Measurements from ENCODE around the gene REXO4. TPM values are rescaled to one million over a fixed set of nuclear protein-coding genes. Genes with fewer than 3 reads are reported as not detected.
A peak's percentile ranks its signal among the peaks of the same experiment; 100 is the strongest.

REXO4 gene
- total and polyA plus RNA-seq, 2 of the 13 experiments (the other 11 are each of a cell fraction or from before 2014, with no cell fraction given): 18.5 to 30.4 TPM

- no peak overlapping the region for H3K4me3 ChIP-seq (replicated peaks in 1 of 3; ENCODE audit: insufficient read depth in 1 of 3, low read depth in 2 of 3, low read length in 3 of 3)
- CTCF ChIA-PET (ENCODE audit: low intra/inter-chr PET ratio, low total read pairs): interaction anchor here (1.3 kb wide), 1 partner anchor 46 kb away, joined by 3 read pairs; the partner anchor contains the start of genes SURF1 and SURF2
- H2AFZ ChIP-seq (ENCODE audit: low read length): no peak overlapping the region
- peaks cover 12% of the 10 kb centered on the region for H3K4me1 ChIP-seq (ENCODE audit: insufficient read depth, low read length)
- no peak overlapping the region for H3K9ac ChIP-seq (ENCODE audit: insufficient read depth, low read depth, low read length)
- H3K27ac ChIP-seq (ENCODE audit: extremely low read length, insufficient read depth, low read length): no peak overlapping the region
- no TSS peak for BruUV-seq (replicated peaks)
- no peaks in the 10 kb centered on the region for H3K9me3 ChIP-seq (ENCODE audit: low read length)
- H3K79me2 ChIP-seq (ENCODE audit: insufficient read depth, low read length): no peaks in the 10 kb centered on the region
- POLR2A ChIA-PET: interaction anchor here (1.0 kb wide), 1 partner anchor 39 kb away, joined by 4 read pairs; no protein-coding TSS in a partner anchor
- in situ Hi-C loops (cut with HindIII; ENCODE audit: extremely low pct_ligation_motif_present, low pct_unique_long_range_greater_than_20kb) (no loop called here), intact Hi-C loops (cut with micrococcal nuclease; ENCODE audit: unreplicated experiment) (no loop called here)
- TF ChIP-seq CEBPG (CRISPR knock-in tag; IDR thresholded peaks at IDR 0.05) (no peak), AGO2 (optimal IDR thresholded peaks at IDR 0.05; ENCODE audit: low read depth, low read length) (peak; percentile 66), POLR2A (IDR thresholded peaks at IDR 0.05; ENCODE audit: insufficient read depth in 1 of 2, low read depth in 2 of 2, low read length in 2 of 2) (peak in 1 of 2 experiments; percentile 3; a peak in 1 of 4 replicates), ZNF263 (CRISPR knock-in tag; IDR thresholded peaks at IDR 0.05) (peak; percentile 81)
- no CpG with 5 or more reads among the region's 7 CpGs for WGBS (ENCODE audit: low lambda C conversion rate)
- DNase-seq (ENCODE audit: low spot score) (no peak), ATAC-seq (no peak), FAIRE-seq (no peak)
- H3K36me3 ChIP-seq (replicated peaks in 1 of 2; ENCODE audit: control insufficient read depth in 1 of 2, insufficient read depth in 2 of 2, low read length in 2 of 2): peaks cover 11 to 26% of the 10 kb centered on the region in 2 experiments; a peak in 4 of 5 replicates
- 0 out of 2 replicates have a peak, but pooled peaks cover 4% of the 10 kb centered on the region for H4K20me1 ChIP-seq (ENCODE audit: insufficient read depth, low read length)
- no peaks in the 10 kb centered on the region for H3K27me3 ChIP-seq (ENCODE audit: control insufficient read depth in 1 of 2, insufficient read depth in 2 of 2, low read length in 2 of 2)
- H3K4me2 ChIP-seq (ENCODE audit: low read depth, low read length): no peak overlapping the region
Observed at GRCh38 chr9:133402689-133403088, 15.1 kb downstream of the REXO4 start.

GRCh38 chr9:133401588-133401987 is 16.2 kb downstream of the REXO4 start:
- no peaks in the 10 kb centered on the region for H3K9me3 ChIP-seq (ENCODE audit: low read length)
- TF ChIP-seq PHF5A (CRISPR knock-in tag; IDR thresholded peaks at IDR 0.05; ENCODE audit: low read depth, unreplicated experiment) (no peak), POLR2A (IDR thresholded peaks at IDR 0.05; ENCODE audit: insufficient read depth in 1 of 2, low read depth in 2 of 2, low read length in 2 of 2) (0 out of 4 replicates have a peak, but pooled peaks of 1 of the 2 experiments have one; percentile 30), ZNF10 (CRISPR knock-in tag; IDR thresholded peaks at IDR 0.05; ENCODE audit: borderline replicate concordance, low read depth) (no peak), POLR2G (IDR thresholded peaks at IDR 0.05; ENCODE audit: low read depth, low read length) (0 out of 2 replicates have a peak, but pooled peaks have one; percentile 29), ZNF234 (CRISPR knock-in tag; conservative IDR thresholded peaks at IDR 0.05) (no peak), HINFP (CRISPR knock-in tag; IDR thresholded peaks at IDR 0.05; ENCODE audit: low read depth) (no peak), CTCF (CRISPR knock-in tag; IDR thresholded peaks at IDR 0.05) (no peak), ELF1 (CRISPR knock-in tag; IDR thresholded peaks at IDR 0.05) (no peak), AKAP8 (CRISPR knock-in tag; IDR thresholded peaks at IDR 0.05) (0 out of 2 replicates have a peak, but pooled peaks have one; percentile 66)

More at GRCh38 chr9:133401588-133401987, 16.2 kb downstream of the REXO4 start:
- ChIA-PET CTCF (ENCODE audit: low intra/inter-chr PET ratio, low total read pairs) (no interaction called here), POLR2A (no interaction called here)
- Histone ChIP-seq H3K27ac (ENCODE audit: extremely low read length, insufficient read depth, low read length) (no peak overlapping the region), H2AFZ (ENCODE audit: low read length) (no peak overlapping the region), H3K27me3 (ENCODE audit: control insufficient read depth in 1 of 2, insufficient read depth in 2 of 2, low read length in 2 of 2) (no peaks in the 10 kb centered on the region), H3K4me2 (ENCODE audit: low read depth, low read length) (no peak overlapping the region), H3K4me3 (replicated peaks in 1 of 3; ENCODE audit: insufficient read depth in 1 of 3, low read depth in 2 of 3, low read length in 3 of 3) (no peak overlapping the region), H3K9ac (ENCODE audit: insufficient read depth, low read depth, low read length) (no peak overlapping the region), H3K4me1 (ENCODE audit: insufficient read depth, low read length) (peaks cover 20% of the 10 kb centered on the region), H4K20me1 (ENCODE audit: insufficient read depth, low read length) (0 out of 2 replicates have a peak, but pooled peaks cover 4% of the 10 kb centered on the region), H3K79me2 (ENCODE audit: insufficient read depth, low read length) (no peaks in the 10 kb centered on the region), H3K36me3 (replicated peaks in 1 of 2; ENCODE audit: control insufficient read depth in 1 of 2, insufficient read depth in 2 of 2, low read length in 2 of 2) (peaks cover 10 to 16% of the 10 kb centered on the region in 2 experiments; a peak in 4 of 5 replicates)
- WGBS (ENCODE audit: low lambda C conversion rate): 100% methylated on average over 1 of the region's 6 CpGs
- BruUV-seq (replicated peaks): no TSS peak
- ATAC-seq (no peak), FAIRE-seq (no peak), DNase-seq (ENCODE audit: low spot score) (no peak)
- intact Hi-C loops (cut with micrococcal nuclease; ENCODE audit: unreplicated experiment) (no loop called here), in situ Hi-C loops (cut with HindIII; ENCODE audit: extremely low pct_ligation_motif_present, low pct_unique_long_range_greater_than_20kb) (no loop called here)
